SK-N-MC (cell line): ENCODE results near the gene PRM3.

Experiments
- EZH2 ChIP-seq: fragments of 200-600 bp; sonication (generic); IDR thresholded peaks from one replicate; pipeline ENCODE4 v1.6.1; 2017; ENCODE audit warnings: antibody characterized with exemption
- FOXP2 ChIP-seq: optimal IDR thresholded peaks from 2 replicates; pipeline ENCODE3; 2011; ENCODE audit warnings: mild to moderate bottlenecking, moderate library complexity; ENCODE audit not compliant: insufficient read depth; ENCODE audit errors: extremely low read length, control extremely low read depth
- POLR2AphosphoS5 ChIP-seq: IDR thresholded peaks from 2 replicates; pipeline ENCODE4 v1.6.1; 2012; ENCODE audit warnings: mild to moderate bottlenecking, low read depth, low read length, borderline replicate concordance

- TF ChIP-seq POLR2AphosphoS5: no peak
- no peak for TF ChIP-seq EZH2
- no peak for TF ChIP-seq FOXP2
Measured at GRCh38 chr16:11306997-11307638, 33.7 kb upstream of the PRM3 start.
